ENCODE results near the gene GLI3.

GLI3 gene

GRCh38 chr7:42232275-42232674, 4.7 kb downstream of the GLI3 start:
- H3K4me3 ChIP-seq (ENCODE audit: low read length), result no peak overlapping the region
- DNase-seq (ENCODE audit: low read depth), result peak; percentile 94
- TF ChIP-seq CTCF (IDR thresholded peaks at IDR 0.05; ENCODE audit: insufficient read depth, low read depth, low read length, missing control alignments), result no peak

- no peak for TF ChIP-seq CTCF (IDR thresholded peaks at IDR 0.05; ENCODE audit: insufficient read depth, low read depth, low read length, missing control alignments)
- no peak for DNase-seq (ENCODE audit: low read depth)
- no peak overlapping the region for H3K4me3 ChIP-seq (ENCODE audit: low read length)
Measured at GRCh38 chr7:42231043-42231787, 5.8 kb downstream of the GLI3 start.

GRCh38 chr7:42227936-42228591, 8.9 kb downstream of the GLI3 start:
- peak overlapping the region; percentile 9 for H3K4me3 ChIP-seq (ENCODE audit: low read length)
- TF ChIP-seq CTCF (IDR thresholded peaks at IDR 0.05; ENCODE audit: insufficient read depth, low read depth, low read length, missing control alignments), result no peak
- peak; percentile 76 for DNase-seq (ENCODE audit: low read depth)

GRCh38 chr7:42227541-42227935, 9.5 kb downstream of the GLI3 start:
- peak; percentile 34 for DNase-seq (ENCODE audit: low read depth)
- TF ChIP-seq CTCF (IDR thresholded peaks at IDR 0.05; ENCODE audit: insufficient read depth, low read depth, low read length, missing control alignments), result no peak
- H3K4me3 ChIP-seq (ENCODE audit: low read length), result peak overlapping the region; percentile 9

- no peak for DNase-seq (ENCODE audit: low read depth)
- TF ChIP-seq CTCF (IDR thresholded peaks at IDR 0.05; ENCODE audit: insufficient read depth, low read depth, low read length, missing control alignments), result no peak
- no peak overlapping the region for H3K4me3 ChIP-seq (ENCODE audit: low read length)
Measured at GRCh38 chr7:42227021-42227420, 10.0 kb downstream of the GLI3 start.

- no peak overlapping the region for H3K4me3 ChIP-seq (ENCODE audit: low read length)
- DNase-seq (ENCODE audit: low read depth), result no peak
- TF ChIP-seq CTCF (IDR thresholded peaks at IDR 0.05; ENCODE audit: insufficient read depth, low read depth, low read length, missing control alignments), result no peak
Measured at GRCh38 chr7:42226354-42226941, 10.6 kb downstream of the GLI3 start.
